ENCODE measurements around the gene RTKN2.
"Not testable (repeated sequence)": the region's sequence is repeated elsewhere in the genome, so short reads cannot be mapped to it uniquely, and the experiment has no call there.

Gene RTKN2

GRCh38 chr10:62243647-62243997, 25.0 kb downstream of the RTKN2 start:
- no peak overlapping the region for H3K27ac ChIP-seq (ENCODE audit: low read length)
- no peaks in the 10 kb centered on the region for H3K36me3 ChIP-seq (ENCODE audit: control insufficient read depth, insufficient read depth, low read length)
- no peaks in the 10 kb centered on the region for H3K4me1 ChIP-seq (ENCODE audit: control insufficient read depth, insufficient read depth, low read length)
- H3K9me3 ChIP-seq (ENCODE audit: control insufficient read depth, insufficient read depth, low read length): no peaks in the 10 kb centered on the region
- no peak overlapping the region for H3K4me3 ChIP-seq (ENCODE audit: low read length)
- no CpG with 5 or more reads among the region's 2 CpGs for WGBS (ENCODE audit: insufficient coverage, insufficient read length)
- DNase-seq (ENCODE audit: low read depth, low spot score): no peak
- no peaks in the 10 kb centered on the region for H3K27me3 ChIP-seq (ENCODE audit: control insufficient read depth, insufficient read depth, low read length)

GRCh38 chr10:62242965-62243646, 25.5 kb downstream of the RTKN2 start:
- H3K4me3 ChIP-seq (ENCODE audit: low read length); H3K27ac ChIP-seq (ENCODE audit: low read length); H3K9me3 ChIP-seq (ENCODE audit: control insufficient read depth, insufficient read depth, low read length); H3K4me1 ChIP-seq (ENCODE audit: control insufficient read depth, insufficient read depth, low read length); DNase-seq (ENCODE audit: low read depth, low spot score); H3K36me3 ChIP-seq (ENCODE audit: control insufficient read depth, insufficient read depth, low read length); H3K27me3 ChIP-seq (ENCODE audit: control insufficient read depth, insufficient read depth, low read length): not testable (repeated sequence)
- WGBS (ENCODE audit: insufficient coverage, insufficient read length): no CpG with 5 or more reads among the region's 4 CpGs

GRCh38 chr10:62241521-62241920, 27.1 kb downstream of the RTKN2 start:
- H3K27me3 ChIP-seq (ENCODE audit: control insufficient read depth, insufficient read depth, low read length); H3K4me1 ChIP-seq (ENCODE audit: control insufficient read depth, insufficient read depth, low read length); H3K4me3 ChIP-seq (ENCODE audit: low read length); H3K36me3 ChIP-seq (ENCODE audit: control insufficient read depth, insufficient read depth, low read length); DNase-seq (ENCODE audit: low read depth, low spot score); H3K9me3 ChIP-seq (ENCODE audit: control insufficient read depth, insufficient read depth, low read length); H3K27ac ChIP-seq (ENCODE audit: low read length): not testable (repeated sequence)
- no CpG with 5 or more reads among the region's 4 CpGs for WGBS (ENCODE audit: insufficient coverage, insufficient read length)

GRCh38 chr10:62239994-62240393, 28.6 kb downstream of the RTKN2 start:
- no peaks in the 10 kb centered on the region for H3K27me3 ChIP-seq (ENCODE audit: control insufficient read depth, insufficient read depth, low read length)
- no peak for DNase-seq (ENCODE audit: low read depth, low spot score)
- WGBS (ENCODE audit: insufficient coverage, insufficient read length): no CpG with 5 or more reads among the region's 5 CpGs
- H3K36me3 ChIP-seq (ENCODE audit: control insufficient read depth, insufficient read depth, low read length): no peaks in the 10 kb centered on the region
- no peak overlapping the region for H3K4me3 ChIP-seq (ENCODE audit: low read length)
- H3K9me3 ChIP-seq (ENCODE audit: control insufficient read depth, insufficient read depth, low read length): no peaks in the 10 kb centered on the region
- no peaks in the 10 kb centered on the region for H3K4me1 ChIP-seq (ENCODE audit: control insufficient read depth, insufficient read depth, low read length)
- H3K27ac ChIP-seq (ENCODE audit: low read length): no peak overlapping the region

- DNase-seq (ENCODE audit: low read depth, low spot score): no peak
- Histone ChIP-seq H3K9me3 (ENCODE audit: control insufficient read depth, insufficient read depth, low read length) (no peaks in the 10 kb centered on the region), H3K36me3 (ENCODE audit: control insufficient read depth, insufficient read depth, low read length) (no peaks in the 10 kb centered on the region), H3K4me1 (ENCODE audit: control insufficient read depth, insufficient read depth, low read length) (no peaks in the 10 kb centered on the region), H3K4me3 (ENCODE audit: low read length) (no peak overlapping the region), H3K27ac (ENCODE audit: low read length) (no peak overlapping the region), H3K27me3 (ENCODE audit: control insufficient read depth, insufficient read depth, low read length) (no peaks in the 10 kb centered on the region)
- WGBS (ENCODE audit: insufficient coverage, insufficient read length): no CpG with 5 or more reads among the region's 1 CpG
Measured at GRCh38 chr10:62238880-62239279, 29.8 kb downstream of the RTKN2 start.

- Histone ChIP-seq H3K36me3 (ENCODE audit: control insufficient read depth, insufficient read depth, low read length) (no peaks in the 10 kb centered on the region), H3K9me3 (ENCODE audit: control insufficient read depth, insufficient read depth, low read length) (no peaks in the 10 kb centered on the region), H3K4me3 (ENCODE audit: low read length) (no peak overlapping the region), H3K27me3 (ENCODE audit: control insufficient read depth, insufficient read depth, low read length) (no peaks in the 10 kb centered on the region), H3K4me1 (ENCODE audit: control insufficient read depth, insufficient read depth, low read length) (no peaks in the 10 kb centered on the region), H3K27ac (ENCODE audit: low read length) (no peak overlapping the region)
- DNase-seq (ENCODE audit: low read depth, low spot score): no peak
Measured at GRCh38 chr10:62237966-62238365, 30.7 kb downstream of the RTKN2 start.

GRCh38 chr10:62237506-62237905, 31.1 kb downstream of the RTKN2 start:
- Histone ChIP-seq H3K36me3 (ENCODE audit: control insufficient read depth, insufficient read depth, low read length) (no peaks in the 10 kb centered on the region), H3K4me1 (ENCODE audit: control insufficient read depth, insufficient read depth, low read length) (no peaks in the 10 kb centered on the region), H3K27me3 (ENCODE audit: control insufficient read depth, insufficient read depth, low read length) (no peaks in the 10 kb centered on the region), H3K27ac (ENCODE audit: low read length) (no peak overlapping the region), H3K4me3 (ENCODE audit: low read length) (no peak overlapping the region), H3K9me3 (ENCODE audit: control insufficient read depth, insufficient read depth, low read length) (no peaks in the 10 kb centered on the region)
- no CpG with 5 or more reads among the region's 2 CpGs for WGBS (ENCODE audit: insufficient coverage, insufficient read length)
- no peak for DNase-seq (ENCODE audit: low read depth, low spot score)

GRCh38 chr10:62234077-62234605, 34.5 kb downstream of the RTKN2 start:
- Histone ChIP-seq H3K9me3 (ENCODE audit: control insufficient read depth, insufficient read depth, low read length) (no peaks in the 10 kb centered on the region), H3K4me1 (ENCODE audit: control insufficient read depth, insufficient read depth, low read length) (no peaks in the 10 kb centered on the region), H3K4me3 (ENCODE audit: low read length) (no peak overlapping the region), H3K27me3 (ENCODE audit: control insufficient read depth, insufficient read depth, low read length) (no peaks in the 10 kb centered on the region), H3K27ac (ENCODE audit: low read length) (no peak overlapping the region), H3K36me3 (ENCODE audit: control insufficient read depth, insufficient read depth, low read length) (no peaks in the 10 kb centered on the region)
- no CpG with 5 or more reads among the region's 2 CpGs for WGBS (ENCODE audit: insufficient coverage, insufficient read length)
- DNase-seq (ENCODE audit: low read depth, low spot score): no peak

- no peak overlapping the region for H3K27ac ChIP-seq (ENCODE audit: low read length)
- H3K4me1 ChIP-seq (ENCODE audit: control insufficient read depth, insufficient read depth, low read length): no peaks in the 10 kb centered on the region
- H3K36me3 ChIP-seq (ENCODE audit: control insufficient read depth, insufficient read depth, low read length): no peaks in the 10 kb centered on the region
- no peaks in the 10 kb centered on the region for H3K9me3 ChIP-seq (ENCODE audit: control insufficient read depth, insufficient read depth, low read length)
- WGBS (ENCODE audit: insufficient coverage, insufficient read length): no CpG with 5 or more reads among the region's 5 CpGs
- no peak overlapping the region for H3K4me3 ChIP-seq (ENCODE audit: low read length)
- DNase-seq (ENCODE audit: low read depth, low spot score): no peak
- no peaks in the 10 kb centered on the region for H3K27me3 ChIP-seq (ENCODE audit: control insufficient read depth, insufficient read depth, low read length)
Measured at GRCh38 chr10:62233356-62234076, 35.1 kb downstream of the RTKN2 start.

- H3K4me1 ChIP-seq (ENCODE audit: control insufficient read depth, insufficient read depth, low read length): no peaks in the 10 kb centered on the region
- H3K27me3 ChIP-seq (ENCODE audit: control insufficient read depth, insufficient read depth, low read length): no peaks in the 10 kb centered on the region
- no peak overlapping the region for H3K27ac ChIP-seq (ENCODE audit: low read length)
- no CpG with 5 or more reads among the region's 4 CpGs for WGBS (ENCODE audit: insufficient coverage, insufficient read length)
- no peaks in the 10 kb centered on the region for H3K36me3 ChIP-seq (ENCODE audit: control insufficient read depth, insufficient read depth, low read length)
- H3K9me3 ChIP-seq (ENCODE audit: control insufficient read depth, insufficient read depth, low read length): no peaks in the 10 kb centered on the region
- DNase-seq (ENCODE audit: low read depth, low spot score): no peak
- no peak overlapping the region for H3K4me3 ChIP-seq (ENCODE audit: low read length)
Measured at GRCh38 chr10:62231805-62232204, 36.8 kb downstream of the RTKN2 start.

- H3K27ac ChIP-seq (ENCODE audit: low read length): no peak overlapping the region
Measured at GRCh38 chr10:62231371-62231770, 37.3 kb downstream of the RTKN2 start.

More at GRCh38 chr10:62231371-62231770, 37.3 kb downstream of the RTKN2 start:
- H3K9me3 ChIP-seq (ENCODE audit: control insufficient read depth, insufficient read depth, low read length): no peaks in the 10 kb centered on the region
- no peaks in the 10 kb centered on the region for H3K4me1 ChIP-seq (ENCODE audit: control insufficient read depth, insufficient read depth, low read length)
- no peaks in the 10 kb centered on the region for H3K36me3 ChIP-seq (ENCODE audit: control insufficient read depth, insufficient read depth, low read length)
- H3K4me3 ChIP-seq (ENCODE audit: low read length): no peak overlapping the region
- no peaks in the 10 kb centered on the region for H3K27me3 ChIP-seq (ENCODE audit: control insufficient read depth, insufficient read depth, low read length)
- DNase-seq (ENCODE audit: low read depth, low spot score): no peak
- no CpG with 5 or more reads among the region's 1 CpG for WGBS (ENCODE audit: insufficient coverage, insufficient read length)
